H1 (cell line): Measurements from ENCODE around the gene SMIM23. TPM values are rescaled to one million over a fixed set of nuclear protein-coding genes. Genes with fewer than 3 reads are reported as not detected.

Experiments used
- CEBPB ChIP-seq: IDR thresholded peaks from 2 replicates; pipeline ENCODE4 v1.6.1; 2012; ENCODE audit warnings: low read depth, low read length
- CREB1 ChIP-seq: IDR thresholded peaks from 2 replicates; pipeline ENCODE4 v1.6.1; 2012; ENCODE audit warnings: inconsistent platforms
- HDAC6 ChIP-seq: IDR thresholded peaks from one replicate; pipeline ENCODE4 v1.7.1; 2012; ENCODE audit warnings: low read depth, mild to moderate bottlenecking, inconsistent platforms, low read length, moderate library complexity
- RNF2 ChIP-seq: fragments of 200-900, 300-1000 bp; sonication (generic); IDR thresholded peaks from 2 replicates; pipeline ENCODE4 v1.7.1; 2016; ENCODE audit warnings: borderline replicate concordance, low read depth, mild to moderate bottlenecking, antibody characterized with exemption, low read length; ENCODE audit not compliant: poor library complexity, severe bottlenecking; ENCODE audit errors: missing control alignments
- polyA plus RNA-seq, 7 experiments: library from polyadenylated mRNA; depleted of rRNA in 3 of 7; stranded (reverse) in 5 of 7; unstranded in 2 of 7; fragments of >200 nt in 5 of 7; fragments of 200-250 nt in 2 of 7; gene quantifications; 1 replicate in 5 of 7; 2 replicates in 1 of 7; 4 replicates in 1 of 7; pipeline versions ENCODE4 v1.2.1 to v1.2.3, GENCODE V29; 2011 to 2013; ENCODE audit warnings: missing spikeins in 2 of 7, mixed read lengths in 2 of 7
- total RNA-seq: library from RNA; stranded (reverse); fragmentation: NEBNext Ultra II Directional; extraction: Animal tissue kit (Norgen Biotek cat#: 25700); gene quantifications from 2 replicates; pipeline ENCODE4 v1.2.1, GENCODE V29; 2021

The SMIM23 gene
- total and polyA plus RNA-seq, 2 of the 8 experiments (the other 6 are each of a cell fraction or from before 2014, with no cell fraction given) = not detected

DNA sequence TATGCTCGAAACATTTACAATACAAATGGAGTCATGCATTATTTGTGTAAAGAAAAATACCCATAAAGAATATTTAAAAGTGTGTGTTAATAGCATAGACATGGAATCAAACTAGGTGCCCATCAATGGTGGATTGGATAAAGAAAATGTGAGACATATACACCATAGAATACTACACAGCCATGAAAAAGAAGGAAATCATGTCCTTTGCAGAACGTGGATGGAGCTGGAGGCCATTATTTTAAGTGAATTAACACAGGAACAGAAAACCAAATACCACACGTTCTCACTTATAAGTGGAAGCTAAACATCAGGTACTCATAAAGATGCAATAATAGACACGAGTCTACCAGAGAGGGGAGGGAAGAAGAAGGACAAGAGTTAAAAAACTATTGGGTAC is 22.8 kb downstream of the SMIM23 start (continued):
- TF ChIP-seq CREB1 (no peak), RNF2 (no peak), CEBPB (no peak), HDAC6 (no peak)
